GM10266 (cell line): Measurements from ENCODE around the gene CRY1.

Experiments
- DNase-seq: peaks from one replicate; pipeline ENCODE4 v3.0.0; 2012; ENCODE audit errors: extremely low spot score
- CTCF ChIP-seq: IDR thresholded peaks from 2 replicates; pipeline ENCODE4 v1.5.1; 2012; ENCODE audit warnings: mild to moderate bottlenecking, low read depth; ENCODE audit not compliant: control insufficient read depth, insufficient read depth; ENCODE audit errors: missing control alignments

Gene CRY1

GRCh38 chr12:106941481-106942156 lies 151.7 kb downstream of the CRY1 start:
- TF ChIP-seq CTCF: no peak
- DNase-seq: no peak
